SK-N-SH (cell line): Measurements from ENCODE around the gene PPEF2. TPM values are rescaled to one million over a fixed set of nuclear protein-coding genes. Genes with fewer than 3 reads are reported as not detected.

ENCODE experiments used
- CTCF ChIA-PET: fragments of 300-600, 350-600 bp; formaldehyde crosslinking; extraction: SDS; loops from one replicate; lab custom pipeline; 2021; lab: Yijun Ruan, JAX
- POLR2A ChIA-PET: fragments of 350-600 bp; sonication (Branson Sonifier 250); formaldehyde crosslinking; extraction: SDS; loops from one replicate; lab custom pipeline; 2020; ENCODE audit warnings: antibody characterized with exemption, inconsistent platforms; lab: Yijun Ruan, JAX
- DNase-seq: peaks from one replicate; pipeline ENCODE4 v3.0.0; 2012
- H2AFZ ChIP-seq: fragments of 200-600 bp; sonication (generic); 2 replicates; pipeline ENCODE4 v1.8.1; 2016; ENCODE audit warnings: antibody characterized with exemption, mild to moderate bottlenecking, low read depth
- H3F3A ChIP-seq: fragments of 200-600 bp; sonication (generic); replicated peaks from 2 replicates; pipeline ENCODE3; 2016; ENCODE audit warnings: antibody characterized with exemption, mild to moderate bottlenecking; ENCODE audit not compliant: insufficient read depth
- H3K27ac ChIP-seq, 2 experiments: fragments of 200-500 bp in 1 of 2; fragments of 200-600 bp in 1 of 2; sonication (Bioruptor generic) in 1 of 2; sonication (generic), shearing (Covaris generic) in 1 of 2; 2 replicates each; pipeline versions ENCODE4 v1.5.1 to v1.6.1; 2014 to 2016; ENCODE audit warnings: low read depth in 2 of 2, inconsistent platforms in 1 of 2, low read length in 1 of 2, mild to moderate bottlenecking in 1 of 2, mixed read lengths in 1 of 2
- H3K27me3 ChIP-seq: fragments of 200-600 bp; sonication (generic), shearing (Covaris generic); 2 replicates; pipeline ENCODE4 v1.6.1; 2016; ENCODE audit warnings: mixed run types; ENCODE audit not compliant: insufficient read depth
- H3K36me3 ChIP-seq, 2 experiments: fragments of 200-500 bp in 1 of 2; fragments of 200-600 bp in 1 of 2; sonication (Bioruptor generic) in 1 of 2; sonication (generic) in 1 of 2; replicated peaks in 1 of 2; 2 replicates each; pipeline versions ENCODE3 to v1.5.1; 2014 to 2016; ENCODE audit warnings: low read length in 1 of 2, mild to moderate bottlenecking in 1 of 2; ENCODE audit not compliant: insufficient read depth in 2 of 2, control insufficient read depth in 1 of 2
- H3K4me1 ChIP-seq, 2 experiments: fragments of 200-500 bp in 1 of 2; fragments of 200-600 bp in 1 of 2; sonication (Bioruptor generic) in 1 of 2; sonication (generic), shearing (Covaris generic) in 1 of 2; 2 replicates each; pipeline versions ENCODE4 v1.5.1 to v1.6.1; 2014 to 2016; ENCODE audit warnings: low read depth in 1 of 2, low read length in 1 of 2, mixed run types in 1 of 2; ENCODE audit not compliant: insufficient read depth in 2 of 2, control insufficient read depth in 1 of 2
- H3K4me2 ChIP-seq: fragments of 200-600 bp; sonication (generic), shearing (Covaris generic); 2 replicates; pipeline ENCODE4 v1.6.1; 2017; ENCODE audit warnings: mixed run types
- H3K4me3 ChIP-seq, 2 experiments: fragments of 200-500 bp in 1 of 2; fragments of 200-600 bp in 1 of 2; sonication (Bioruptor generic) in 1 of 2; sonication (generic), shearing (Covaris generic) in 1 of 2; 2 replicates each; pipeline versions ENCODE4 v1.5.1 to v1.8.1; 2014 to 2016; ENCODE audit warnings: low read depth in 2 of 2, inconsistent platforms in 1 of 2, low read length in 1 of 2, mild to moderate bottlenecking in 1 of 2, mixed read lengths in 1 of 2, moderate library complexity in 1 of 2
- H3K79me2 ChIP-seq: fragments of 200-600 bp; sonication (generic); 2 replicates; pipeline ENCODE4 v1.8.1; 2017; ENCODE audit warnings: mild to moderate bottlenecking; ENCODE audit not compliant: insufficient read depth
- H3K9ac ChIP-seq: fragments of 200-600 bp; sonication (generic); 2 replicates; pipeline ENCODE4 v1.6.1; 2017; ENCODE audit warnings: mixed run types
- H3K9me2 ChIP-seq: fragments of 200-600 bp; sonication (generic); 2 replicates; pipeline ENCODE4 v1.6.1; 2017; ENCODE audit warnings: mixed run types
- H3K9me3 ChIP-seq: fragments of 200-600 bp; sonication (generic); 2 replicates; pipeline ENCODE4 v1.6.1; 2017; ENCODE audit warnings: mixed run types, mild to moderate bottlenecking, moderate library complexity
- H4K20me1 ChIP-seq: fragments of 200-600 bp; sonication (generic); 2 replicates; pipeline ENCODE4 v1.6.1; 2017; ENCODE audit warnings: mild to moderate bottlenecking, mixed run types; ENCODE audit not compliant: insufficient read depth
- CHD2 ChIP-seq: fragments of 150-350 bp; IDR thresholded peaks from 2 replicates; pipeline ENCODE4 v1.6.1; 2018; ENCODE audit warnings: low read length; ENCODE audit not compliant: partially characterized antibody
- ELF1 ChIP-seq: IDR thresholded peaks from 2 replicates; pipeline ENCODE4 v1.4.0; 2012
- EP300 ChIP-seq, 2 experiments: IDR thresholded peaks; 2 replicates each; pipeline versions ENCODE4 v1.4.0 to v1.6.1; 2012; ENCODE audit warnings: borderline replicate concordance in 1 of 2, low read depth in 1 of 2, low read length in 1 of 2
- FOXJ3 ChIP-seq: sonication (generic); formaldehyde crosslinking; IDR thresholded peaks from 2 replicates; pipeline ENCODE4 v1.5.1; 2020; ENCODE audit warnings: mild to moderate bottlenecking, missing genetic modification reagents
- FOXM1 ChIP-seq: IDR thresholded peaks from 2 replicates; pipeline ENCODE4 v1.4.0; 2012; ENCODE audit warnings: low read depth, mild to moderate bottlenecking
- GABPA ChIP-seq: IDR thresholded peaks from 2 replicates; pipeline ENCODE4 v1.4.0; 2012; ENCODE audit warnings: low read depth, mild to moderate bottlenecking
- JUND ChIP-seq: IDR thresholded peaks from 2 replicates; pipeline ENCODE4 v1.4.0; 2012
- MEF2A ChIP-seq: IDR thresholded peaks from 2 replicates; pipeline ENCODE4 v1.4.0; 2012; ENCODE audit warnings: low read depth, borderline replicate concordance
- MXI1 ChIP-seq: IDR thresholded peaks from 2 replicates; pipeline ENCODE4 v1.6.1; 2012; ENCODE audit warnings: mild to moderate bottlenecking, low read depth, low read length, improper control_type of control experiment
- PBX3 ChIP-seq: IDR thresholded peaks from 2 replicates; pipeline ENCODE4; 2012
- RAD21 ChIP-seq: IDR thresholded peaks from 2 replicates; pipeline ENCODE4 v1.6.1; 2012; ENCODE audit warnings: mild to moderate bottlenecking, low read length
- SIN3A ChIP-seq: IDR thresholded peaks from 2 replicates; pipeline ENCODE4 v1.6.1; 2012; ENCODE audit warnings: low read depth, mild to moderate bottlenecking, low read length, moderate library complexity, borderline replicate concordance
- SMC3 ChIP-seq: IDR thresholded peaks from 2 replicates; pipeline ENCODE4 v1.6.1; 2012; ENCODE audit warnings: low read depth, low read length, improper control_type of control experiment
- TAF1 ChIP-seq: IDR thresholded peaks from 2 replicates; pipeline ENCODE4 v1.6.1; 2012; ENCODE audit warnings: low read depth, mild to moderate bottlenecking, low read length, moderate library complexity, borderline replicate concordance
- WGBS: methylation state at CpG from one replicate; pipeline ENCODE4 v1.1.6; 2017; ENCODE audit warnings: low lambda C conversion rate; 5-methylcytosine and 5-hydroxymethylcytosine counted together
- polyA plus RNA-seq, 3 experiments: library from polyadenylated mRNA; depleted of rRNA; stranded (reverse); fragments of >200 nt; gene quantifications; 2 replicates each; pipeline ENCODE4 v1.2.3, GENCODE V29; 2012
- TF ChIP-seq, protein P1 (sequence below): fragments of 150-350 bp; IDR thresholded peaks from 2 replicates; pipeline ENCODE4 v1.6.1; 2017; ENCODE audit warnings: antibody characterized with exemption, low read length, low read depth, borderline replicate concordance
- TF ChIP-seq, protein P2 (sequence below): IDR thresholded peaks from 2 replicates; pipeline ENCODE4 v1.4.0; 2012; ENCODE audit warnings: low read depth, borderline replicate concordance
- TF ChIP-seq, protein P3 (sequence below): fragments of 150-350 bp; IDR thresholded peaks from 2 replicates; pipeline ENCODE4 v1.6.1; 2016; ENCODE audit warnings: mild to moderate bottlenecking, low read depth, low read length

PPEF2 gene
- polyA plus RNA-seq, 1 of the 3 experiments (the other 2 are of a cell fraction) = not detected

- TF ChIP-seq, protein P1, sequence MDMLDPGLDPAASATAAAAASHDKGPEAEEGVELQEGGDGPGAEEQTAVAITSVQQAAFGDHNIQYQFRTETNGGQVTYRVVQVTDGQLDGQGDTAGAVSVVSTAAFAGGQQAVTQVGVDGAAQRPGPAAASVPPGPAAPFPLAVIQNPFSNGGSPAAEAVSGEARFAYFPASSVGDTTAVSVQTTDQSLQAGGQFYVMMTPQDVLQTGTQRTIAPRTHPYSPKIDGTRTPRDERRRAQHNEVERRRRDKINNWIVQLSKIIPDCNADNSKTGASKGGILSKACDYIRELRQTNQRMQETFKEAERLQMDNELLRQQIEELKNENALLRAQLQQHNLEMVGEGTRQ = no peak
- no peak for TF ChIP-seq ELF1
Observed at GRCh38 chr4:75881476-75881875, 20.8 kb downstream of the PPEF2 start (continued).

- ChIA-PET POLR2A (no interaction called here), CTCF (no interaction called here)
- Histone ChIP-seq H3K4me1 (no peaks in the 10 kb centered on the region), H3K9me2 (no peaks in the 10 kb centered on the region), H3K4me2 (no peak overlapping the region), H3F3A (no peaks in the 10 kb centered on the region), H3K9ac (no peak overlapping the region), H3K27me3 (no peaks in the 10 kb centered on the region; the same call in 1 of the 2 replicates), H3K27ac (no peak overlapping the region), H3K36me3 (no peaks in the 10 kb centered on the region), H2AFZ (no peak overlapping the region), H3K4me3 (no peak overlapping the region), H4K20me1 (no peaks in the 10 kb centered on the region), H3K9me3 (no peaks in the 10 kb centered on the region), H3K79me2 (no peaks in the 10 kb centered on the region)
- no peak for DNase-seq
- TF ChIP-seq, protein P1 = no peak
- TF ChIP-seq FOXJ3 (CRISPR knock-in tag) = no peak
- TF ChIP-seq CHD2 = no peak
- TF ChIP-seq FOXM1 = no peak
- no peak for TF ChIP-seq MEF2A
- TF ChIP-seq SIN3A = no peak
- TF ChIP-seq EP300 (IDR thresholded peaks at IDR 0.05; ENCODE audit: borderline replicate concordance in 1 of 2, low read depth in 1 of 2, low read length in 1 of 2) = no peak
- TF ChIP-seq SMC3 = no peak
- TF ChIP-seq TAF1 = no peak
- TF ChIP-seq MXI1 = no peak
- TF ChIP-seq PBX3 = no peak
- WGBS = 14% methylated on average over 1 of the region's 1 CpG
Observed at GRCh38 chr4:75880278-75880677, 22.0 kb downstream of the PPEF2 start.

GRCh38 chr4:75878246-75878756, 24.0 kb downstream of the PPEF2 start:
- Histone ChIP-seq H3K4me3 (no peak overlapping the region), H4K20me1 (no peaks in the 10 kb centered on the region), H3F3A (no peaks in the 10 kb centered on the region), H3K36me3 (no peaks in the 10 kb centered on the region), H3K9me3 (no peaks in the 10 kb centered on the region), H3K79me2 (no peaks in the 10 kb centered on the region), H3K27ac (no peak overlapping the region), H3K9ac (no peak overlapping the region), H3K4me1 (no peaks in the 10 kb centered on the region), H3K4me2 (no peak overlapping the region), H2AFZ (no peak overlapping the region), H3K9me2 (no peaks in the 10 kb centered on the region), H3K27me3 (no peaks in the 10 kb centered on the region; the same call in 1 of the 2 replicates)
- WGBS = 15% methylated on average over 5 of the region's 6 CpGs
- CTCF ChIA-PET = interaction anchor here (1.0 to 1.1 kb wide), 2 partner anchors 12 to 14 kb away, joined by 3 read pairs; no protein-coding TSS in a partner anchor
- no peak for DNase-seq
- TF ChIP-seq, protein P2, sequence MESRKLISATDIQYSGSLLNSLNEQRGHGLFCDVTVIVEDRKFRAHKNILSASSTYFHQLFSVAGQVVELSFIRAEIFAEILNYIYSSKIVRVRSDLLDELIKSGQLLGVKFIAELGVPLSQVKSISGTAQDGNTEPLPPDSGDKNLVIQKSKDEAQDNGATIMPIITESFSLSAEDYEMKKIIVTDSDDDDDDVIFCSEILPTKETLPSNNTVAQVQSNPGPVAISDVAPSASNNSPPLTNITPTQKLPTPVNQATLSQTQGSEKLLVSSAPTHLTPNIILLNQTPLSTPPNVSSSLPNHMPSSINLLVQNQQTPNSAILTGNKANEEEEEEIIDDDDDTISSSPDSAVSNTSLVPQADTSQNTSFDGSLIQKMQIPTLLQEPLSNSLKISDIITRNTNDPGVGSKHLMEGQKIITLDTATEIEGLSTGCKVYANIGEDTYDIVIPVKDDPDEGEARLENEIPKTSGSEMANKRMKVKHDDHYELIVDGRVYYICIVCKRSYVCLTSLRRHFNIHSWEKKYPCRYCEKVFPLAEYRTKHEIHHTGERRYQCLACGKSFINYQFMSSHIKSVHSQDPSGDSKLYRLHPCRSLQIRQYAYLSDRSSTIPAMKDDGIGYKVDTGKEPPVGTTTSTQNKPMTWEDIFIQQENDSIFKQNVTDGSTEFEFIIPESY = no peak
- no peak for TF ChIP-seq RAD21
- no peak for TF ChIP-seq GABPA
- TF ChIP-seq JUND = no peak
- TF ChIP-seq ELF1 = no peak
- TF ChIP-seq, protein P3, sequence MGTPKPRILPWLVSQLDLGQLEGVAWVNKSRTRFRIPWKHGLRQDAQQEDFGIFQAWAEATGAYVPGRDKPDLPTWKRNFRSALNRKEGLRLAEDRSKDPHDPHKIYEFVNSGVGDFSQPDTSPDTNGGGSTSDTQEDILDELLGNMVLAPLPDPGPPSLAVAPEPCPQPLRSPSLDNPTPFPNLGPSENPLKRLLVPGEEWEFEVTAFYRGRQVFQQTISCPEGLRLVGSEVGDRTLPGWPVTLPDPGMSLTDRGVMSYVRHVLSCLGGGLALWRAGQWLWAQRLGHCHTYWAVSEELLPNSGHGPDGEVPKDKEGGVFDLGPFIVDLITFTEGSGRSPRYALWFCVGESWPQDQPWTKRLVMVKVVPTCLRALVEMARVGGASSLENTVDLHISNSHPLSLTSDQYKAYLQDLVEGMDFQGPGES = no peak
- POLR2A ChIA-PET = no interaction called here
